GM18867 (cell line): Measurements from ENCODE around the gene NMNAT1.
"Not testable (repeated sequence)": the region's sequence is repeated elsewhere in the genome, so short reads cannot be mapped to it uniquely, and the experiment has no call there.

ENCODE experiments used
- ATAC-seq: cut with Tn5 transposase; IDR thresholded peaks from one replicate; pipeline ENCODE4 v1.9.1; 2021; ENCODE audit warnings: mild to moderate bottlenecking, moderate library complexity; ENCODE audit not compliant: unreplicated experiment

Gene NMNAT1

GRCh38 chr1:9942939-9943788 lies at the start of gene NMNAT1, which contains the start of gene LZIC:
Gene NMNAT1 (plus strand): TSS chr1:9943475. CDS start chr1:9972074, 28,599 bp downstream.
Gene LZIC (minus strand): TSS chr1:9943391. CDS start chr1:9936619, 6,772 bp downstream.
- peak; percentile 93 for ATAC-seq

GRCh38 chr1:9894115-9894514 lies 49.2 kb upstream of the NMNAT1 start:
- no peak for ATAC-seq

- no peak for ATAC-seq
These were observed 42.9 kb upstream of the NMNAT1 start for GRCh38 chr1:9900142-9901043.

- no peak for ATAC-seq
These were observed 41.9 kb upstream of the NMNAT1 start for GRCh38 chr1:9901148-9902059.

- ATAC-seq, result no peak
These were observed 41.2 kb upstream of the NMNAT1 start for GRCh38 chr1:9902060-9902452.

- ATAC-seq, result no peak
These were observed 39.3 kb upstream of the NMNAT1 start for GRCh38 chr1:9903801-9904527.

- ATAC-seq, result no peak
These were observed 38.7 kb upstream of the NMNAT1 start for GRCh38 chr1:9904596-9904995.

GRCh38 chr1:9905010-9905409 lies 38.3 kb upstream of the NMNAT1 start:
- ATAC-seq, result no peak

GRCh38 chr1:9906466-9906865 lies 36.8 kb upstream of the NMNAT1 start:
- ATAC-seq, result no peak

- ATAC-seq, result no peak
These were observed 35.8 kb upstream of the NMNAT1 start for GRCh38 chr1:9907441-9907840.

GRCh38 chr1:9908871-9909233 lies 34.4 kb upstream of the NMNAT1 start:
- ATAC-seq, result no peak

GRCh38 chr1:9909234-9910046 lies 33.8 kb upstream of the NMNAT1 start:
- ATAC-seq, result no peak

- ATAC-seq, result peak; percentile 80
These were observed 33.2 kb upstream of the NMNAT1 start, which contains the start of gene CTNNBIP1 for GRCh38 chr1:9910076-9910422. Gene CTNNBIP1 (minus strand): TSS chr1:9910269. CDS start chr1:9872064, 38,205 bp downstream.

- ATAC-seq, result peak; percentile 88
These were observed 32.7 kb upstream of the NMNAT1 start for GRCh38 chr1:9910423-9911178.

- no peak for ATAC-seq
These were observed 30.9 kb upstream of the NMNAT1 start for GRCh38 chr1:9912264-9912936.

GRCh38 chr1:9914610-9914937 lies 28.7 kb upstream of the NMNAT1 start:
- ATAC-seq, result no peak

- ATAC-seq, result no peak
These were observed 26.8 kb upstream of the NMNAT1 start for GRCh38 chr1:9916452-9916851.

GRCh38 chr1:9917495-9917894 lies 25.8 kb upstream of the NMNAT1 start:
- not testable (repeated sequence) for ATAC-seq
